AG08395 (cell line): ENCODE results near the gene TK2.
A peak's percentile ranks its signal among the peaks of the same experiment; 100 is the strongest.
"Not testable (repeated sequence)": the region's sequence is repeated elsewhere in the genome, so short reads cannot be mapped to it uniquely, and the experiment has no call there.

ENCODE experiments used
- DNase-seq: peaks from one replicate; pipeline ENCODE4 v3.0.0; 2012; ENCODE audit warnings: mixed read lengths, low spot score

The TK2 gene

GRCh38 chr16:66549284-66550131 lies at the start of gene TK2:
Gene TK2 (minus strand): TSS chr16:66550122. CDS start chr16:66550061, 61 bp downstream.
- peak; percentile 84 for DNase-seq

- DNase-seq = no peak
These were observed 48.2 kb upstream of the TK2 start for GRCh38 chr16:66598111-66598510.

GRCh38 chr16:66596986-66597848 lies 47.3 kb upstream of the TK2 start:
- no peak for DNase-seq

- DNase-seq = not testable (repeated sequence)
These were observed 46.6 kb upstream of the TK2 start for GRCh38 chr16:66596559-66596958.

DNA sequence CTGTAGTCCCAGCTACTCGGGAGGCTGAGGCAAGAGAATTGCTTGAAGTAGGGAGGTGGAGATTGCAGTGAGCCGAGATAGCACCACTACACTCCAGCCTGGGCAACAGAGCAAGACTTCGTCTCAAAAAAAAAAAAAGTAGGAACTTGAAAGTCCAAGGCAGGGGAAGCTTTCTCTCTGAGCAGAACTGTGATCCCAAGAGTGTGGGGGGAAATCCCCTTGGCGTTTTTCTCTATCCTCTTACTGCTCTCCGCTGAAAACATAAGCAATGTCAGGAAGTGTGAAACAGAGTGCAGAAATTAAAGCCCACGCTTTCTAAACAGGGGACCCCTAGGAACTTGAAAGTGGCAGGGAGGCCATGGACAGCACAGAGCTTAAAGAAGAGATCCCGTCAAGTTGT lies 44.8 kb upstream of the TK2 start:
- DNase-seq = no peak

GRCh38 chr16:66592814-66593213 lies 42.9 kb upstream of the TK2 start:
- no peak for DNase-seq

DNA sequence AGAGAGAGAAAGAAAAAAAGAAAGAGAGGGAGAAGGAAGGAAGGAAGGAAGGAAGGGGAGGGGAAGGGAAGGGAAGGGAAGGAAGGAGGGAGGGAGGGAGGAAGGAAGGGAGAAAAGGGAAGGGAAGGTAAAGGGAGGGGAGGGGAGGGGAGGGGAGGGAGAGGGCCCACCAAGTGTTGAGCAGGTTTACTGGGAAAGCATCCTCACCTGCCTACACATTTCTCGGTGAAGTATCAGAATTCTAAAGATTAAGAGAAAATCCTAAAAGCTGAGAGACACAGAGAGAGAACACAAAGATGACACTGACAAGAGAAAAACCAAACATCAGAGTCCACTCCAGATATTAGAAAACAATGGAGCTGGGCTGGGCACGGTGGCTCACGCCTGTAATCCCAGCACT lies 42.3 kb upstream of the TK2 start:
- DNase-seq = no peak

GRCh38 chr16:66591018-66591417 lies 41.1 kb upstream of the TK2 start:
- no peak for DNase-seq

- DNase-seq = no peak
These were observed 40.4 kb upstream of the TK2 start for GRCh38 chr16:66590322-66590721.

GRCh38 chr16:66588981-66589713 lies 39.2 kb upstream of the TK2 start:
- DNase-seq = no peak

GRCh38 chr16:66587881-66588600 lies 38.1 kb upstream of the TK2 start:
- no peak for DNase-seq

DNA sequence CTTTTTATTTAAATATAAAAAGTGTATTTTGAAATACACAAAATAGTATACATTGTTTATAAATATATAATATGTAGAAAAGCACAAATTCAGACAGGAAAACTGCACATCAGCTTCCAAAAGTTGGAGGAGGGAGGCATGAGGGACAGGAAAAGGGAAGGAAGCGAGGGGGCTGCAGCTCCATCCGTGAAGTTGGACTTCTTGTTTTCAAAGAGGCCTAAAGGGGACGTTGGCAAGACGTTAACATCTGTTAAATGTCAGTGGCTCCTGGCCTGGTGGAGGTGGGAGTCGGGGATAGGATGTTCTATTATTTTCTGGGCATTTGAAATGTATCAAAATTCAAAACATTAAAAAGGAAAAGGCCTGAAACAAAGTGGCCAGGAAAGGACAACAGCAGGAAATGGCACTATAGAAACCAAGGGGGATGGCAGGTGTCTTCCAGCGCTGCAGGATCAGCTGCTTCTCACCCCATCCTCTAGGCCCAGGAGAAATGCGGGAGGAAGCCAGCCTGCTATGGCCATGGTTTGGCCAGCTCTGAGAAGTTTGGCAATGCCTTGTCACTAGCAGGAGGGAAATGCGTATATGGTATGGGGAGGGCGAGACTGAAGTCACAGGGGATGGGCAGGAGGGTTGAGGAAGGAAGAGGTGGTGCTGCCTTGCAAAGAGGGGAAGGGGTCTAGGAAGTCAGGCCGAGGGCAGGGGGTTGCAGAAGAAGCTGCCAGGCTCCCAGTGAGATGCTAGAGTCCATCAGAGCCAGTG lies 35.7 kb upstream of the TK2 start:
- DNase-seq = no peak

- no peak for DNase-seq
These were observed 31.5 kb upstream of the TK2 start for GRCh38 chr16:66581246-66581952.

GRCh38 chr16:66580605-66581209 lies 30.8 kb upstream of the TK2 start:
- peak; percentile 68 for DNase-seq

- DNase-seq = peak; percentile 12
These were observed 29.0 kb upstream of the TK2 start, which contains the start of gene CMTM2 for GRCh38 chr16:66578651-66579531. Gene CMTM2 (plus strand): TSS chr16:66579463. CDS start chr16:66579608, 145 bp downstream.

DNA sequence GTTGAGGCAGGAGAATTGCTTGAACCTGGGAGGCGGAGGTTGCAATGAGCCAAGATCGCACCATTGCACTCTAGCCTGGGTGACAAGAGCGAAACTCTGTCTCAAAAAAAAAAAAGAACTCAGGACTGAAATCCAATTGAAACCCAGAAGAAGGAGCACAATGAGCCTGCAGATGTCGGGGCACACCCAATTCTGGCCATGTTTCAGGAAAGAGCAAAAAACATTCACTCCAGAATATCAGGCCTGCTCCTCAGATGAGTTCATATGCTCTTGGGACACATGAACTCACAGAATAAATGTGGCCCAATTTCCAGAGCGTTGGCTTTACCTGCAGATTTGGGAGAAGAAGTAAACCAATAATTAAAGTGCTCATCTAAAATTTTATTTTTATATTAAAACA lies 26.4 kb upstream of the TK2 start:
- DNase-seq = no peak

DNA sequence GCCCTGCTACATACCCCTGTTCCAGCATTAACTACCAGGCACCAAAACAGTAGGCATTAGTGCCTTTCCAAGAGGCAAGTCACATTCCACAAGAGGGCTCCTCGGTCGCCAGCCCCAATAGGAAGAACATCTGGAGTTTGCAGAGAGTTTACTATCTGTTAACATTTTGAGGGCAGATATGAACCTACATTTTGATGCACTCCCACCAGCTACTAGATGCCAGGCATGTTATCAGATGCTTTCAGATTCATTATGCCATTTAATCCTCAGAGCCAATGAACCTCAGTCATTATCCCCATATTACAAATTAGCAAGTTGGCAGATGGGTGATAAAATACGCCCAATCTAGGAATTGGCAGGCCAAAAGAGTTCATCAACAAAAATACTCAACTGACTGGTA lies 25.1 kb upstream of the TK2 start:
- no peak for DNase-seq

DNA sequence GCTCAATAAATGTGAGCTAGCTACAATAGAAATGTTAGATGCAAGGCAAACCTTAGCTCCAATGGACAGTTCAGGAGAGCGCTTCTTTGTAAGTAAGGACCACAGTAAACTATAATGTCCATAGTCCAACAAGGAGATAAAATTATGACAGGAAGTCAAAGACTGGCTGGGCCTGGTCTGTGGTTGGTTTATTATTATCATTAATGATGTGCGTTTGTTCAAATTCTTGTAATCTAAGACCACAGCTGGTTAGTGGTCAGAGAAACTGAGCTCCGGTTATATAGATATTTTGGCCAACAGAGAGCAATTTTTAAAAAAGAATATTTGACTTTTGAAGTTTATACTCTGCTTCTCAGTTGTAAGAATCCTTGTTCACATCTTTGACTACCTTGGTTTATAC lies 24.6 kb upstream of the TK2 start:
- DNase-seq = no peak

GRCh38 chr16:66574081-66574480 lies 24.2 kb upstream of the TK2 start:
- DNase-seq = no peak
